ENCODE measurements around the gene RBM42.
"Not testable (repeated sequence)": the region's sequence is repeated elsewhere in the genome, so short reads cannot be mapped to it uniquely, and the experiment has no call there.

The RBM42 gene, protein sequence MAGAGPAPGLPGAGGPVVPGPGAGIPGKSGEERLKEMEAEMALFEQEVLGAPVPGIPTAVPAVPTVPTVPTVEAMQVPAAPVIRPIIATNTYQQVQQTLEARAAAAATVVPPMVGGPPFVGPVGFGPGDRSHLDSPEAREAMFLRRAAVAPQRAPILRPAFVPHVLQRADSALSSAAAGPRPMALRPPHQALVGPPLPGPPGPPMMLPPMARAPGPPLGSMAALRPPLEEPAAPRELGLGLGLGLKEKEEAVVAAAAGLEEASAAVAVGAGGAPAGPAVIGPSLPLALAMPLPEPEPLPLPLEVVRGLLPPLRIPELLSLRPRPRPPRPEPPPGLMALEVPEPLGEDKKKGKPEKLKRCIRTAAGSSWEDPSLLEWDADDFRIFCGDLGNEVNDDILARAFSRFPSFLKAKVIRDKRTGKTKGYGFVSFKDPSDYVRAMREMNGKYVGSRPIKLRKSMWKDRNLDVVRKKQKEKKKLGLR

DNA sequence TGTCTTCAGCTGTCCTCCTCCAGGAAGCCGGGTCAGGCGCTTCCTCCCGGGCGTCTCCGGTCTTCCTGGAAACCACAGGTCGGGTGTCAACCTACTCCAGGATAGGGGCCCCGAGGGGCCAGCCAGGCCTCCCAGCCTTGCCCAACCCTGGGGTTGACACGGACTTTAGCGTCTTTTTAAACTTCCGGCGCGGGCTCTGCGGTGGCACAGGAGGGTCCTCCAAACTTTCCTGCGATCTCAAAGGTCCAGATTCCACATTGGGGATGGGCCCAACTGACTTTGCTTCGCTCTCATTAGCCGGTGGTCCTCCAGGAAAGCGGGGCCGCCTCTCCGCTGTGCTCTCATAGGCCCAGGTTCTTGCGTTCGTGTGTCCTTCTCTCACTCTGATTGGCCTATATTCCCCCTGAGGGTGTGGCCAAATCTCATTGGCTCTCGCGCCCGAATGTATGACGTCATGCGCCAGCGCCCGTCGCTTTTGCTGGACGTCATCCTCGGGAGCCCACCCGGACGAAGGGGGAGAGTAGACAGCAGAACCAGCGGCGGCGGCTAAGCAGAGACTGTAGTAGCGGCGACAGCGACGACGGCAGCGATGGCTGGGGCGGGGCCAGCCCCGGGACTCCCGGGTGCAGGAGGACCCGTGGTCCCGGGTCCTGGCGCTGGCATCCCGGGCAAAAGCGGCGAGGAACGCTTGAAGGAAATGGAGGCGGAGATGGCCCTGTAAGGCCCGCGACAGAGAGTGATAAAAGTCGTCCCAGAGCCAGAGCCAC lies at the start of gene RBM42:
RBM42 (plus strand) TSS at position 472 of the 767 bp plus-strand sequence; CDS start at position 590, 118 bp downstream.
- H3K27ac Mint-ChIP-seq, result peak within 1 kb of the TSS; percentile 99
- peaks cover 16% of the 10 kb centered on the region for H3K36me3 Mint-ChIP-seq
- no peaks in the 10 kb centered on the region for H3K27me3 Mint-ChIP-seq
- no peaks in the 10 kb centered on the region for H3K9me3 Mint-ChIP-seq
- peak within 1 kb of the TSS; percentile 100 for H3K4me3 Mint-ChIP-seq
- H3K4me1 Mint-ChIP-seq, result peaks cover 30% of the 10 kb centered on the region

DNA sequence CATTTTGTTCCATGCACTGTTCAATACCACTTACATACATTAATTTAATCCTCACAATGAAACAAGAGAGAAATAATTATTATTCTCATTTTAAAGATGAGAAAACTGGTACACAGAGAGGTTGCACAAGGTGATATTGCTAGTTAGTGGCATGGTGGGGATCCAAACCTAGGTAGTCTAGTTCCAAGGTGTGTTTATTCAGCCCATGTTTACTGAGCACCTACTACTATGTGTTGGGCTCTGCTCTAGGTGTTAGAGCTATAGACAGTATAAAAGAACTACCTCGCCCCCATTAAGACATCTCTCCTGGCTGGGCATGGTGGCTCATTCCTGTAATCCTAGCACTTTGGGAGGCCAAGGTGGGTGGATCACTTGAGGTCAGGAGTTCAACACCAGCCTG lies 46.1 kb upstream of the RBM42 start:
- H3K9me3 Mint-ChIP-seq, result no peaks in the 10 kb centered on the region
- H3K36me3 Mint-ChIP-seq, result no peaks in the 10 kb centered on the region
- no peaks in the 10 kb centered on the region for H3K4me1 Mint-ChIP-seq
- H3K27ac Mint-ChIP-seq, result no peak overlapping the region
- H3K27me3 Mint-ChIP-seq, result peaks cover 4% of the 10 kb centered on the region
- no peak overlapping the region for H3K4me3 Mint-ChIP-seq

DNA sequence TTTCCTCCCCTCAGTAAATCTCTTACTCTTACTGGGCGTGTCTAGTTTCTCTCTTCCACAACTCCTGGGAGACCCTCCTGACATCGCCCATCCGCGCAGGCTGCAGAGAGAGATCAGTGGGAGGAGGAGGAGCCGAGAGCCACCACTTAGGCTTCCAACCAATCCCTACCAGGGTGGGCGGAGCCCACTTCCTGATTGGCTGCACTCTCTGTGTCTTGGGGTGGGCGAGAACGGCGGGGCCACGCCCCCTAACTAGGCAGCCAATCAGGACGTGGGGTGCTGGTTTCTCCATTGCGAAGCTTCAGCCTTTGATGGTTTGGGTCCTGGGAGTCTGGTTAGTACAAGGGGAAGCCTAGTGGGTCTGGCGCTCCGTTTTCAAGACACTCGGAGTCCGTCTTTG lies 43.0 kb upstream of the RBM42 start, which contains the start of gene PMIS2:
PMIS2 (plus strand) TSS at position 326 of the 400 bp plus-strand sequence. CDS start 87 bp downstream, outside the sequence.
- no peak within 1 kb of the TSS for H3K27ac Mint-ChIP-seq
- no peaks in the 10 kb centered on the region for H3K9me3 Mint-ChIP-seq
- no peaks in the 10 kb centered on the region for H3K36me3 Mint-ChIP-seq
- no peaks in the 10 kb centered on the region for H3K4me1 Mint-ChIP-seq
- H3K27me3 Mint-ChIP-seq, result peaks cover 3% of the 10 kb centered on the region
- no peak within 1 kb of the TSS for H3K4me3 Mint-ChIP-seq

DNA sequence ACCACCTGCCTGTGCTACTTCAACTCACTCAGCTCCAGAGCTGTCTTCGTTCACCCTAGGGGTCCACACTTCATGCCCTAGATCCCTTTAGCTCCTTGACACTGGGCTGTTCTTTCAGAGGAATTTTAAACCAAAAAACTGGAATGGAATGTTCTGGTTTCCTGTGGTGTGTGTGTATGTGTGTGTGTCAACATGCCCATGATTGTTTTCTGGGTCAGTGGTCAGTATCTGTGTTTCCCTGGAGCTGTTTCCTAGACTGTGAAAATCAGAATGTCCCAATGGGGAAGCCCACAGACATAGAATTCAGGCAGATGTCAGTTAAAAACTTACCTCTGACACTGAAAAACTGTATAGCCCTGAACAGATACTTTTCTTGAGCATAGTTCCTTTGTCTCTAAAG lies 41.5 kb upstream of the RBM42 start:
- Mint-ChIP-seq H3K4me1 (no peaks in the 10 kb centered on the region), H3K27ac (no peak overlapping the region), H3K36me3 (no peaks in the 10 kb centered on the region), H3K27me3 (peaks cover 3% of the 10 kb centered on the region), H3K4me3 (no peak overlapping the region), H3K9me3 (no peaks in the 10 kb centered on the region)

DNA sequence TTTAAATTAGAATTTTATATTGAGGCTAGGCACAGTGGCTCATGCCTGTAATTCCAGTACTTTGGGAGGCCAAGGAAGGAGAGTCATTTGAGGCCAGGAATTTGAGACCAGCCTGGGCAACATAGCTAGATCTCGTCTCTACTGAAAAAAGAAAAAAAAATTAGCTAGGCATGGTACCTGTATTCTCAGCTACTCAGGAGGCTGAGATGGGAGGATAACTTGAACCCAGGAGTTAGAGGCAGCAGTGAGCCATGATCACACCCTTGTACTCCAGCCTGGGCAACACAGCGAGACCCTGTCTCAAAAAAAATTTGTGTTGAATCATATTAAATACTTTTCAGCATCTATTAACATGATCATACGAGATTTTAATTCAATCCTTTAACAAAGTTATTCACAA lies 38.0 kb upstream of the RBM42 start:
- Mint-ChIP-seq H3K27me3 (peaks cover 1% of the 10 kb centered on the region), H3K36me3 (no peaks in the 10 kb centered on the region), H3K4me1 (no peaks in the 10 kb centered on the region), H3K4me3 (no peak overlapping the region), H3K9me3 (no peaks in the 10 kb centered on the region), H3K27ac (no peak overlapping the region)

DNA sequence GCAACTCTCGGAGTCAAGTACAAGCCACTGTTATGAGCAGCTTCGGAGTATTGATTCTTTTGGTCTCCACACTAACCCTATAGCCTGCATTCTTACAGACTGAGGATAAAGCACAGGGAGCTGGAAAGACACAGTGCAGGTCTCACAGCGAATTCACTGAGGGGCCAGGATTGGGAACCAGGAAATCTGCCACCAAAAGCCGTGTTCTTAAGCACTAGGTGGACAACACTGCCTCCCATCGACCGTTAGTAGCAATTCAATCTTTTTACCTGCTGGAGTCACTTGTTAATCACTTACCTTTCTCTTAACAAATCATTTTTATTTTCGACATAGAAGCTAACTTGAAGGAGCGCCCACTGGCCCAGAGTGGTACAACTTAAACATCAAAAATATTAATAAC lies 36.6 kb upstream of the RBM42 start:
- H3K27ac Mint-ChIP-seq, result no peak overlapping the region
- H3K27me3 Mint-ChIP-seq, result peaks cover 1% of the 10 kb centered on the region
- no peaks in the 10 kb centered on the region for H3K9me3 Mint-ChIP-seq
- H3K4me1 Mint-ChIP-seq, result no peaks in the 10 kb centered on the region
- H3K36me3 Mint-ChIP-seq, result no peaks in the 10 kb centered on the region
- no peak overlapping the region for H3K4me3 Mint-ChIP-seq

DNA sequence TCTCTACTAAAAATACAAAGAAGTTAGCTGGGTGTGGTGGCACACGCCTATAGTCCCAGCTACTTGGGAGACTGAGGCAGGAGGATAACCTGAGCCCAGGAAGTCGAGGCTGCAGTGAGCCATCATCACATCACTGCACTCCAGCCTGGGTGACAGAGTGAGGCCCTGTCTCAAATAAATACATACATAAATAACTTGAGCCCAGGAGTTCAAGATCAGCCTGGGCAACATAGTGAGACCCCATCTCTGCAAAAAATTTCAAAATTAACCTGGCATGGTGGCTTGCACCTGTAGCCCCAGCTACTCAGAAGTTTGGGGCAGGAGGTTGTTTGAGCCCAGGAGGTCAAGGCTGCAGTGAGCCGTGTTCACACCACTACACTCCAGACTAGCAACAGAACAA lies 33.8 kb upstream of the RBM42 start:
- H3K4me1 Mint-ChIP-seq, H3K4me3 Mint-ChIP-seq, H3K27me3 Mint-ChIP-seq, H3K27ac Mint-ChIP-seq, H3K36me3 Mint-ChIP-seq, H3K9me3 Mint-ChIP-seq: not testable (repeated sequence)

DNA sequence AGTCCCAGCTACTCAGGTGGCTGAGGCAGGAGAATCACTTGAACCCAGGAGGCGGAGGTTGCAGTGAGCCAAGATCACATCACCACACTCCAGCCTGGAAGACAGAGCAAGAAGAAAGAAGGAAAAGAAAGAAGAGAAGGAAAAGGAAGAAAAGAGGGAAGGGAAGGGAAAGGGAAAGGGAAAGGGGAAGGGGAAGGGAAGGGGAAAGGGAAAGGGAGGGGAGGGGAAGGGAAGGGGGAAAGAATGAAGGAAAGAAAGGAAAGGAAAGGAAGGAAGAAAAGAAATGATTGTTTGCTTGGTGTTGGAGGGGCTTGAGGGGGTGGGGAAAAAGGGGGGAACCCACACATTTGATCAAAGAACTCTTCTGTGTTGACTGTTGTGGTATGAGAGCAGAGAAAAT lies 32.9 kb upstream of the RBM42 start:
- H3K27me3 Mint-ChIP-seq, result peaks cover 3% of the 10 kb centered on the region
- no peaks in the 10 kb centered on the region for H3K9me3 Mint-ChIP-seq
- H3K36me3 Mint-ChIP-seq, result no peaks in the 10 kb centered on the region
- no peaks in the 10 kb centered on the region for H3K4me1 Mint-ChIP-seq
- H3K4me3 Mint-ChIP-seq, result no peak overlapping the region
- no peak overlapping the region for H3K27ac Mint-ChIP-seq

DNA sequence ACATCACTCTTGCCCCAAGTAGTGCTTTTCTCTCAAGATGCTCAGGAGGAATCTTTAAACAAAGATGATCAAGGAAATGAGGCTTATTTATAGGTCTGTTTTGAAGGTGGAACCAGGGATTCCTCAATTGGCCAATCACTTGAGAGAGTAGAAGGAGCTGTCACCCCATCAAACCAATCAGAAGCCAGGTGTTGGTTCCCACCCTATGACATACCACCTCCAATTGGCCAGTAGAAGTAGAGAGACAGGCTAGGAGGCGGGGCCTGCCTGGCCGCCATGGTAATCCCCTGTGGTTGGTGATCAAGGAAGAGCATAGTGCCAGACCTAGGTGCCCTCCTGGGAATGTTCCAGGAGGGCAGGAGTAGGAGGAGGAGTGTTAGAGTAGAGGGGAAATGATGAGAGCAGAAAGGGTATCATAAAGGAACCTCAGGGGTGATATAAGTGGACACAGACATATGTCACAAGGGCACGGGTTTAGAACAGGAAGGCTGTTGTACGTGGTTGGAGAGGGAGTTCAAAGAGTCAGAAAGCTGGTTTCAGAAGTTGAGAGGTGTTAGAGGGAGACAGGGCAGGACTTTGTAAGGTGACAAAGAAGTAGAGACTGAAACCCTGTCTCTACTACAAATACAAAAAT lies 32.4 kb upstream of the RBM42 start:
- Mint-ChIP-seq H3K4me3 (no peak overlapping the region), H3K27me3 (peaks cover 3% of the 10 kb centered on the region), H3K9me3 (no peaks in the 10 kb centered on the region), H3K4me1 (no peaks in the 10 kb centered on the region), H3K36me3 (no peaks in the 10 kb centered on the region), H3K27ac (no peak overlapping the region)

DNA sequence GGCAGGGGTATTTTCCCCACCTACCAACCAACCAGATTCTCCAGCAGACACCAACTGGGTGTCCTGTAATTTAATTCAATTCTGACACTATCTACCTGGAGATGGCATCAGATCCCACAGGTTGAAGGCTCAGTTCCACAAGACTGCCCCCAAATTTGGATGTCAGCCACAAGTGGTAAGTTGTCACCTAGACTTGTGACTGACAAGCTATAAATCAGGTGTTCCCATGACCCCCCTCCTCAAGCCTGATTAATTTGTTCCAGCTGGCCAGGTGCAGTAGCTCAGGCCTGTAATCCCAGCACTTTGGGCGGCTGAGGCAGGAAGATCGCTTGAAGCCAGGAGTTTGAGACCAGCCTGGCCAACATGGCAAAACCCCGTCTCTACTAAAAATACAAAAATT lies 26.9 kb upstream of the RBM42 start:
- Mint-ChIP-seq H3K4me1 (no peaks in the 10 kb centered on the region), H3K9me3 (no peaks in the 10 kb centered on the region), H3K36me3 (no peaks in the 10 kb centered on the region), H3K27ac (no peak overlapping the region), H3K4me3 (no peak overlapping the region), H3K27me3 (peaks cover 2% of the 10 kb centered on the region)

DNA sequence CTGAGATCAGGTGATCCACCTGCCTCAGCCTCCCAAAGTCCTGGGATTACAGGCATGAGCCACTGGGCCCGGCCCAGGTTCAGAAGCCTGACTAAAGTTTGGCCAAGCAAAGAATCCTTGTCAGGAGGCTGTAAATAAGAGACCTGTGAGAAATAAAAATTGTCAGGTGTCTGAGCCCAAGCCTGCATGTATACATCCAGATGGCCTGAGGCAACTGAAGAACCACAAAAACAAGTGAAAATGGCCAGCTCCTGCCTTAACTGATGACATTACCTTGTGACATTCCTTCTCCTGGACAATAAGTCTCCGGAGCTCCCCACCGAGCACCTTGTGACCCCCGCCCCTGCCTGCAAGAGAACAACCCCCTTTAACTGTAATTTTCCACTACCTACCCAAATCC lies 24.4 kb upstream of the RBM42 start:
- H3K4me1 Mint-ChIP-seq, H3K27me3 Mint-ChIP-seq, H3K27ac Mint-ChIP-seq, H3K4me3 Mint-ChIP-seq, H3K9me3 Mint-ChIP-seq, H3K36me3 Mint-ChIP-seq: not testable (repeated sequence)

DNA sequence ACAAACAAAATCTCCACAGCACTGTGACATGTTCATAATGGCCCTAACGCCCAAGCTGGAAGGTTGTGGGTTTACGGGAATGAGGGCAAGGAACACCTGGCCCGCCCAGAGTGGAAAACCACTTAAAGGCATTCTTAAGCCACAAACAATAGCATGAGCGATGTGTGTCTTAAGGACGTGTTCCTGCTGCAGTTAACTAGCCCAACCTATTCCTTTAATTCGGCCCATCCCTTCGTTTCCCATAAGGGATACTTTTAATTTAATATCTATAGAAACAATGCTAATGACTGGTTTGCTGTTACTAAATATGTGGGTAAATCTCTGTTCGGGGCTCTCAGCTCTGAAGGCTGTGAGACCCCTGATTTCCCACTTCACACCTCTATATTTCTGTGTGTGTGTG lies 21.7 kb upstream of the RBM42 start:
- H3K27ac Mint-ChIP-seq, H3K9me3 Mint-ChIP-seq, H3K27me3 Mint-ChIP-seq, H3K36me3 Mint-ChIP-seq, H3K4me3 Mint-ChIP-seq: not testable (repeated sequence)
- H3K4me1 Mint-ChIP-seq, result peaks cover 21% of the 10 kb centered on the region

DNA sequence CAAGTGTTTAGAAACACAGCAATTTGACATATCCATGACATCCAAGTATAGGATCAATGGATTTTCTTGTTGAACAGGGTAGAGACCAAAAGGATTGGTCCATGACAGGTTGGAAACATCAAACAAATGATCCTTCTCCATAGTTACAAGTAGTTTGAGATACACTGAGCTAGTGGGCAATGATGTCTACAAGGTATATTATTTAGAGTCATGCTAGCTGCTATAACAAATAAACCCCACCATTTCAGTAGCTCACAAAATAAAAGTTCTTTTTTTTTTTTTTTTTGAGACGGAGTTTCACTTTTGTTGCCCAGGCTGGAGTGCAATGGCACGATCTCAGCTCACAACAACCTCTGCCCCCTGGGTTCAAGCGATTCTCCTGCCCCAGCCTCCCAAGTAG lies 21.2 kb upstream of the RBM42 start:
- Mint-ChIP-seq H3K27ac (no peak overlapping the region), H3K27me3 (no peaks in the 10 kb centered on the region)

DNA sequence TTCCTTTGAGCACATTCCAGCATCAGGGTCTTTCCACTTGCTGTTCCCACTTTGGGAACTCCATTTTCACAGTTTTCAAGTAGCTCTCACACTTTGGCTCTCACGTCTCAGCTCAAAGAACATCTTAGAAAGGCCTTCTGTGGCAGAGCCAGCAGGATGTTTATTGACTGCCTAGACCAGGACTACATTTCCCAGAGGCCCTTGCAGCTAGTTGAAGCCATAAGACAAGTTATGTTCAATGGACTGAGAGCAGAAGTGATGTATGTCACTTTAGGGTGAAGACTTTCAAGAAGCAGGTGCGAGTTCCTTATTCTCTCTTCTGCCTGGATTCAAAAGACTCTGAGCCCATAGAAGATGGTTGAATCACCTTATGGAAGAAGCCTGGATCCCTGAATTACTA lies 20.6 kb upstream of the RBM42 start:
- peaks cover 25% of the 10 kb centered on the region for H3K4me1 Mint-ChIP-seq
- H3K27ac Mint-ChIP-seq, result peak overlapping the region; percentile 81
- H3K4me3 Mint-ChIP-seq, result no peak overlapping the region
- H3K27me3 Mint-ChIP-seq, result no peaks in the 10 kb centered on the region
- no peaks in the 10 kb centered on the region for H3K36me3 Mint-ChIP-seq
- peaks cover 6% of the 10 kb centered on the region for H3K9me3 Mint-ChIP-seq

More for the DNA sequence above, 21.2 kb upstream of the RBM42 start:
- Mint-ChIP-seq H3K9me3 (peaks cover 6% of the 10 kb centered on the region), H3K36me3 (no peaks in the 10 kb centered on the region), H3K4me3 (no peak overlapping the region), H3K4me1 (peaks cover 25% of the 10 kb centered on the region)

DNA sequence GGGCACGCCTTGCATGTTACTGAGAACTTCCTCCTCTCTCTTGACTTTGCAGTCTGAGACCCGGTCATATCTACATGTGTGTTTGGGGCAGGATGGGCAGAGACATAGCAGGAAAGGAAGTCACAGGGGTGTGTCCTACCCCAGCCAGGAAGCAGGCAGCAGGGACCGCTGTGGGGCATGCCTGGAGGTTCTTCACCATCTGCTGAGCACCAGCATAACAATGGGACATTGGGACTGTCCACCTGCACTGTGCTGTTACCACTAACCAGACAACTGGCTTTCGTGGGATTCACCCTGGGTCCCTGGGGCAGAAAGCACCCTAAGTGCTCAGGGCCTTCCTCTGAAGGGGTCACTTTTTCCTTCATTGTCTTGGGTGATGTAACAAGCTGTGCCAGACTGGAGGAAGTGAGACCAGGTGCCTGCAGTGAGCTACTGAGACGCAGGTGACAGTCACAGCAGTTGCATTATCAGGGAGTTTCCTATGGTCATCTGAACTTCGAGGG lies 18.9 kb upstream of the RBM42 start:
- Mint-ChIP-seq H3K9me3 (peaks cover 6% of the 10 kb centered on the region), H3K4me1 (peaks cover 32% of the 10 kb centered on the region), H3K27me3 (no peaks in the 10 kb centered on the region), H3K4me3 (peak overlapping the region; percentile 61), H3K36me3 (no peaks in the 10 kb centered on the region), H3K27ac (peak overlapping the region; percentile 95)

DNA sequence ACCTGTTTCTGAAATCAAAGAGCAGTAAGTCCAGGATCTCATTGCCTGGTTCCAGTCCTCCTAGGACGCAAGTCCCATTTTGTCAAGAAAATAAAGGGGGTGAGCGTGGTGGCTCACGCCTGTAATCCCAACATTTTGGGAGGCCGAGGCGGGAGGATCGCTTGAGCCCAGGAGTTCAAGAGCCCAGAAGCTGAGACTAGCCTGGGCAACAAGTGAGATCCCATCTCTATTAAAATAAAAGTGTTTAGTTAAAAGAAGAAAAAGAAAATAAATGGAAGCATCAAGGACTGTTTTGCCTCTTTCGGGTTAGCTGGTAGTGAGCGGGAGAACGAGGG lies 16.6 kb upstream of the RBM42 start:
- no peaks in the 10 kb centered on the region for H3K27me3 Mint-ChIP-seq
- peaks cover 32% of the 10 kb centered on the region for H3K4me1 Mint-ChIP-seq
- H3K27ac Mint-ChIP-seq, result peak overlapping the region; percentile 98
- peaks cover 3% of the 10 kb centered on the region for H3K36me3 Mint-ChIP-seq
- peaks cover 6% of the 10 kb centered on the region for H3K9me3 Mint-ChIP-seq
- peak overlapping the region; percentile 89 for H3K4me3 Mint-ChIP-seq
